Esophagus mucosa (tissue), 1 donor: ENCODE measurements around the gene ZDHHC1. TPM values are rescaled to one million over a fixed set of nuclear protein-coding genes. Genes with fewer than 3 reads are reported as not detected.
"Not testable (repeated sequence)": the region's sequence is repeated elsewhere in the genome, so short reads cannot be mapped to it uniquely, and the experiment has no call there.

Source experiments
- ATAC-seq: fragments of 200-7000 bp; cut with Tn5 transposase; one replicate; pipeline ENCODE4 v1.9.1; 2020
- total RNA-seq: library from RNA; stranded (reverse); gene quantifications from one replicate; pipeline ENCODE4 v1.2.4, GENCODE V29; 2023
- donor health status: DM: yes; HTN: yes; CAD: no.

The ZDHHC1 gene
- total RNA-seq, 1 donor from 2014 or later, result 3.8 TPM

DNA sequence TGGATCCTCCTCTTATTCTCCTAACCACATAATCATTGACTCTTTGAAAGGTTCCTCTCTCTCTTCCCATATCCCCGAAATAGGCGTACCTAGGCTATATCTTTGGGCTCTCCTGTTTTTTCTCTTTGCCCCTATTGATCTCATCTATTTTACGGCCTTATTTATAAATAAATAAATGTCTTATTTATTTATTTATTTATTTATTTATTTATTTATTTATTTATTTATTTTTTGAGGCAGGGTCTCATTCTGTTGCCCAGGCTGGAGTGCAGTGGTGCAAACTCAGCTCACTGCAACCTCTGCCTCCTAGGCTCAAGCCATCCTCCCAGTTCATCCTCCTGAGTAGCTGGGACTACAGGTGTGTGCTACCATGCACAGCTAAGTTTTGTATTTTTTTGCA lies 63.8 kb downstream of the ZDHHC1 start:
- not testable (repeated sequence) for ATAC-seq

DNA sequence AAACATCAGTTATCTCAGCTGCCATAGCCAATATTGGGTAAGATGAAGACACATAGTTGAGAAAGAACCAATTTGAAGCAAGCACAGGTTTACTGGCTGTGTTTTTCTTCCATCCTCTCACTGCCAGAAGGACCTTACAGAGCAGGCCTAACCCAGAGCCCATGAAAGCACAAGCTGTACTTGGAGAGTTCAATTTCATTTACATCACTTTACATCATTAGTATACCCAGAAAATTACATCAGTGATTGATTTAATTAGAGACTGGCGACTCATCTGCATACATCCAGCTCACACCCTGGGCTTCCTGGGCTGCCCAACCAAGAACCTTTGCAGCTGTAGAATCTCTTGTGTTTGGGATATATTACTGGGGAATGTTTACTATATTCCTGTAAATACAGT lies 66.0 kb downstream of the ZDHHC1 start:
- ATAC-seq, result no peak

DNA sequence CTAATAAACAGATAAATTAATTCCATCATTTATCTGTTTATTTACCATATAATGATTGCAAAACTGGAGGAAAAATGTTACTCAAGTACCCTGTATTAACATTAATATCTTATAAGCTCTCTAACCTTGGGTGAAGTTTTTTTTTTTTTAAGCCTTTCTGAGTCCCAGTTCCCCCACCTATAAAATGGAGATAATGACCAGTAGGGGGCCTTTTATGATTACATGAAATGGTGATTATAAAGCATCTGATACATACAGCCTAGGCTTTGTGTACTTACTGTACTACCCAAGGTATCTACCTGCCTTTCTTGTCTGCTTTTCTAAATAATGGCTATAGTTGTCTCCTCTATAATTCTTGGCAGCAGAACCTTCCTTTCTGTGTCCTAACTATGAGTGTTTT lies 67.1 kb downstream of the ZDHHC1 start:
- ATAC-seq, result no peak

DNA sequence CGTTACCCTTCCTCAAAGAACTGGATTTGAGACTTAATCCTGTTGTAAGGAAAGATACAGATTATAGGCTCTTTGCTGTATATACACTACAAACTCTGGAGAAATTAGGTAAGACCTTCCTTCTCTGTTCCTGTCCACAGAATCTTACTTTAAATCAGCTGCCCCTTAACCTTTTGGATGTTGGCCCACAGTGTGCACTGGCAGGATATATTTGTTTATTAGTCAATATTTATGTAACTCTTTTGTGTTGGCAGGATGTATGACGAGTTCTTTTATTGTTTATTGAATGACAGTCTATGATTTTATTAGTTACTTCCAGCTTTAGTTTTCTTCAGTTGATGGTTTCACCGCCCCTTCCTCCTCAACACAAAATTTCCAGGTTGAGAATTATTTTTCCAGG lies 69.9 kb downstream of the ZDHHC1 start:
- no peak for ATAC-seq

DNA sequence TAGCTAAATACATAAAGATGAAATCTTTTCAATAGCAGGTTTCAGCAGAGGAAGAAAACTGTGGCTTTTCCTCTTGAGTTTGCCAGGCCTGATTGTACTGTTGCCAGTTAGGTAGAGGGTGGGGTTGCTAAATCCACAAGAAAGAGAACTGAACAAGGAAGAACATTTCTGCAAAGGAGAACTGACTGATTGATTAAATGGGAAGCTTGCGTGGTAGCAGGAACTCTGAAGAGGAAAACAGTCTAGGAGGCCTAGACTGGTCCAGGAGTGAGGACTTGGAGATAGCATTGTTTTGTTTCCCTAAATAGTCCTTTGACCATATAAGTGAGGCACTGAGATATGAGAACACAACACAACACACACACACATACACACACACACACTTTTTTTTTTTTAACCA lies 70.9 kb downstream of the ZDHHC1 start:
- no peak for ATAC-seq

Other genes starting within 250 kb of the ZDHHC1 start
- 23.3 TPM for gene NOL3, start 245.9 kb downstream of the ZDHHC1 start, total RNA-seq
- 7.8 TPM for gene MATCAP1, start 232.5 kb downstream of the ZDHHC1 start, total RNA-seq
- gene EXOC3L1, start 226.3 kb downstream of the ZDHHC1 start, total RNA-seq, result 1.4 TPM
- 36.6 TPM for gene E2F4, start 224.3 kb downstream of the ZDHHC1 start, total RNA-seq
- gene ELMO3, start 217.3 kb downstream of the ZDHHC1 start, total RNA-seq, result 26.3 TPM
- gene TMEM208, start 189.3 kb downstream of the ZDHHC1 start, total RNA-seq, result 25.3 TPM
- 7.4 TPM for gene FHOD1, start 169.0 kb downstream of the ZDHHC1 start, total RNA-seq
- 0.08 TPM for gene SLC9A5, start 167.5 kb downstream of the ZDHHC1 start, total RNA-seq
- 4.9 TPM for gene PLEKHG4, start 136.9 kb downstream of the ZDHHC1 start, total RNA-seq
- not detected for gene KCTD19, start 89.7 kb downstream of the ZDHHC1 start, total RNA-seq
- gene LRRC36, start 89.7 kb downstream of the ZDHHC1 start, total RNA-seq, result not detected
- 3.7 TPM for gene TPPP3, start 23.0 kb downstream of the ZDHHC1 start, total RNA-seq
- 6.6 TPM for gene HSD11B2, start 14.6 kb upstream of the ZDHHC1 start, total RNA-seq
- 80.9 TPM for gene ATP6V0D1, start 64.7 kb upstream of the ZDHHC1 start, total RNA-seq
- not detected for gene AGRP, start 67.1 kb upstream of the ZDHHC1 start, total RNA-seq
- 14.3 TPM for gene RIPOR1, start 112.4 kb upstream of the ZDHHC1 start, total RNA-seq
- gene CTCF, start 146.0 kb upstream of the ZDHHC1 start, total RNA-seq, result 28.3 TPM
- gene CARMIL2, start 228.7 kb upstream of the ZDHHC1 start, total RNA-seq, result 2.4 TPM
- 7.8 TPM for gene ACD, start 243.8 kb upstream of the ZDHHC1 start, total RNA-seq
- gene PARD6A, start 244.5 kb upstream of the ZDHHC1 start, total RNA-seq, result 1.8 TPM